ENCODE data around the gene CTBP2. TPM values are rescaled to one million over a fixed set of nuclear protein-coding genes. Genes with fewer than 3 reads are reported as not detected.

Gene CTBP2
- total RNA-seq, 1 donor from 2014 or later: 90.6 TPM

DNA sequence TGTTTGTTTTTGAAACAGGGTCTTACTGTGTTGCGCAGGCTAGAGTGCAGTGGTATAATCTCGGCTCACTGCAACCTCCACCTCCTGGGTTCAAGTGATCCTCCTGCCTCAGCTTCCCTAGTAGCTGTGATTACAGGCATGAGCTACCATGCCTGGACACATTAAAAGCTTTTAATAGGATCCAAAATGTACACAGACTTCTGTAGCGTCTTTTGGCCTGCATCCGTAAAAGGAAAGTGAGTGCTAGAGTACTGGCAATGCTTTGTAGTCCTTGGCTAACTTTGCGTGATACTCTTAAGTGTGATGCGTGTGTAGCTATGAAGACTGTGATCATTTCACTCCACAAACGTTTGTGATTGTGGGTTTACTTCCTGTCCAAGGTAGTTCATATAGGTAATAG lies 205.1 kb downstream of the CTBP2 start:
- Mint-ChIP-seq H3K36me3 (ENCODE audit: low read depth) (no peaks in the 10 kb centered on the region), H3K27me3 (ENCODE audit: low read depth) (no peaks in the 10 kb centered on the region), H3K4me1 (ENCODE audit: low read depth) (peaks cover 35% of the 10 kb centered on the region), H3K4me3 (ENCODE audit: unreplicated experiment) (no peak overlapping the region), H3K27ac (ENCODE audit: unreplicated experiment) (no peak overlapping the region), H3K9me3 (ENCODE audit: low read depth) (no peaks in the 10 kb centered on the region)
- TF ChIP-seq, protein P1, sequence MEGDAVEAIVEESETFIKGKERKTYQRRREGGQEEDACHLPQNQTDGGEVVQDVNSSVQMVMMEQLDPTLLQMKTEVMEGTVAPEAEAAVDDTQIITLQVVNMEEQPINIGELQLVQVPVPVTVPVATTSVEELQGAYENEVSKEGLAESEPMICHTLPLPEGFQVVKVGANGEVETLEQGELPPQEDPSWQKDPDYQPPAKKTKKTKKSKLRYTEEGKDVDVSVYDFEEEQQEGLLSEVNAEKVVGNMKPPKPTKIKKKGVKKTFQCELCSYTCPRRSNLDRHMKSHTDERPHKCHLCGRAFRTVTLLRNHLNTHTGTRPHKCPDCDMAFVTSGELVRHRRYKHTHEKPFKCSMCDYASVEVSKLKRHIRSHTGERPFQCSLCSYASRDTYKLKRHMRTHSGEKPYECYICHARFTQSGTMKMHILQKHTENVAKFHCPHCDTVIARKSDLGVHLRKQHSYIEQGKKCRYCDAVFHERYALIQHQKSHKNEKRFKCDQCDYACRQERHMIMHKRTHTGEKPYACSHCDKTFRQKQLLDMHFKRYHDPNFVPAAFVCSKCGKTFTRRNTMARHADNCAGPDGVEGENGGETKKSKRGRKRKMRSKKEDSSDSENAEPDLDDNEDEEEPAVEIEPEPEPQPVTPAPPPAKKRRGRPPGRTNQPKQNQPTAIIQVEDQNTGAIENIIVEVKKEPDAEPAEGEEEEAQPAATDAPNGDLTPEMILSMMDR (IDR thresholded peaks at IDR 0.05): no peak
- DNase-seq (ENCODE audit: low spot score): no peak

DNA sequence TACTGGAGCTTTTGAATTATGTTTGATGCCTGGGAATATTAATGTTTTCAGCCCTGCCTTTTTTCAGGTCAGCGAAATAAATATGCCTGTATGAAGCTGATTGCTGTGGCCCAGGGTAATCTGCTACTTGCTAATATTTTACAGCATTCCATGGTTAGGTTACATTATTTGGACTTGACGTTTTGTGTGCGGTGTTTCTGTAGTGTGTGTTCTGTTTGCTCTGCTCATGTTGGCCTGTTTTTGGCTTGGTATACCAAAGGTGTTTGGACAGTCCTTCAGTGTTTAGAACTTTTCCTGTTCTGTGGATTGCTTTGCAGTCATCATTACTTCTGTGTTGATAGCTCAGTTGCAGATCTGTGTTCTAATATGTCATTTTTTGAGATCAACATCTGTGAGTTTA lies 206.9 kb downstream of the CTBP2 start:
- no peaks in the 10 kb centered on the region for H3K9me3 Mint-ChIP-seq (ENCODE audit: low read depth)
- peaks cover 4% of the 10 kb centered on the region for H3K36me3 Mint-ChIP-seq (ENCODE audit: low read depth)
- no peaks in the 10 kb centered on the region for H3K27me3 Mint-ChIP-seq (ENCODE audit: low read depth)
- TF ChIP-seq, protein P1 (IDR thresholded peaks at IDR 0.05): no peak
- H3K27ac Mint-ChIP-seq (ENCODE audit: unreplicated experiment): no peak overlapping the region
- H3K4me1 Mint-ChIP-seq (ENCODE audit: low read depth): peaks cover 30% of the 10 kb centered on the region
- DNase-seq (ENCODE audit: low spot score): no peak
- no peak overlapping the region for H3K4me3 Mint-ChIP-seq (ENCODE audit: unreplicated experiment)

DNA sequence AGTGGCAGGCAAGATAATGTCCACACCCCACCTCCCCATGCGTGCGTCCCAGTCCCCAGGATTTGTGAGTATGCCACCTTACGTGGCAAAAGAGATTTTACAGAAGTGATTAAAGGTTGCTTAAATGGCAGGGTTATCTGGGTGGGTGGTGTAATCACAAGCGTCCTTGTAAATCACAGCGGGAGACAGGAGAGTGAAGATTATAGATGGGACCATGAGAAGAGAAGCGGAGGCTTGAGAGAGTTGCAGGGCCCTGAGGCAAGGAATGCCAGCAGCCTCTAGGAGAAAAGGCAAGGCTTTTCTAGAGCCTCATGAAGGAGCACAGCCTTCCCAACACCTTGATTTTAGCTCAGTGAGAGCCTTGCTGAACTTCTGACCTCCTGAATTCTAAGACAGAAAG lies 208.2 kb downstream of the CTBP2 start:
- no peak for DNase-seq (ENCODE audit: low spot score)
- Mint-ChIP-seq H3K4me1 (ENCODE audit: low read depth) (peaks cover 28% of the 10 kb centered on the region), H3K27ac (ENCODE audit: unreplicated experiment) (peak overlapping the region; percentile 27), H3K27me3 (ENCODE audit: low read depth) (no peaks in the 10 kb centered on the region), H3K36me3 (ENCODE audit: low read depth) (peaks cover 4% of the 10 kb centered on the region), H3K9me3 (ENCODE audit: low read depth) (no peaks in the 10 kb centered on the region), H3K4me3 (ENCODE audit: unreplicated experiment) (no peak overlapping the region)
- TF ChIP-seq, protein P1 (IDR thresholded peaks at IDR 0.05): no peak

DNA sequence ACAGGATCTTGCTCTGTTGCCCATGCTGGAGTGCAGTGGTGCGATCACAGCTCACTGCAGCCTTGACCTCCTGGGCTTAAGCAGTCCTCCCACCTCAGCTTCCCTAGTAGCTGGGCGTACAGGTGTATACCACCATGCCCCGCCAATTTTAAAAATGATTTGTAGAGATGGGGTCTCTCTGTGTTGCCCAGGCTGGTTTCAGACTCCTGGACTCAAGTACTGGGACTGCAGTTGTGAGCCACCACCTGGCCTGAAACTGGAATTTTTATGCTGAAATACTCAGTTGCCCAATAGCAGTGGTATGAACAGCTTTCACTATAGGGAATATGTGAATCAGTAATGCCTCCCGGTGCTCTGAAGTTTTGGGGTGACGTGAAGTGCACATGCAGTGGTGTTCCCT lies 210.8 kb downstream of the CTBP2 start:
- peaks cover 4% of the 10 kb centered on the region for H3K36me3 Mint-ChIP-seq (ENCODE audit: low read depth)
- H3K4me3 Mint-ChIP-seq (ENCODE audit: unreplicated experiment): no peak overlapping the region
- H3K4me1 Mint-ChIP-seq (ENCODE audit: low read depth): peaks cover 35% of the 10 kb centered on the region
- H3K27ac Mint-ChIP-seq (ENCODE audit: unreplicated experiment): no peak overlapping the region
- H3K27me3 Mint-ChIP-seq (ENCODE audit: low read depth): no peaks in the 10 kb centered on the region
- TF ChIP-seq, protein P1 (IDR thresholded peaks at IDR 0.05): no peak
- no peak for DNase-seq (ENCODE audit: low spot score)
- no peaks in the 10 kb centered on the region for H3K9me3 Mint-ChIP-seq (ENCODE audit: low read depth)

DNA sequence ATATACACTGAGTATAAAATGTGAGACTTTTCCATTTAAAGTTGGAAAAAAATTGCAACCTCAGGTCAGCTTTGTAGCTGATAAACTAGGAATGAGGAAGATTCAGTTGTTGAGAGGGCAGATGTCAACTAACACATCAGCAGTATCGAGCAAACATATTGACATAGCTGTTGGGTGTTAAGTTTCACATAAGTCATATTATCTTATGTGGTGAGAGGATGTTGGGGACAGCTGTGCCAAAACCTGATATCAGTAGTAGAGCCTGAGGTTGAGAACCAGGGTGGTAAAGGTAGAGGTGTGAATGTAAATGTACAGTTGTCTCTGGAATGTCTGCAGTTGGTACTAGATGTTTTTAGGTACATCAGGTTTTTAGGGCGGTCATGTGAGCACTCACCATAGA lies 213.4 kb downstream of the CTBP2 start:
- Mint-ChIP-seq H3K4me1 (ENCODE audit: low read depth) (peaks cover 53% of the 10 kb centered on the region), H3K27ac (ENCODE audit: unreplicated experiment) (no peak overlapping the region), H3K36me3 (ENCODE audit: low read depth) (peaks cover 7% of the 10 kb centered on the region), H3K4me3 (ENCODE audit: unreplicated experiment) (no peak overlapping the region), H3K27me3 (ENCODE audit: low read depth) (no peaks in the 10 kb centered on the region), H3K9me3 (ENCODE audit: low read depth) (no peaks in the 10 kb centered on the region)
- DNase-seq (ENCODE audit: low spot score): no peak
- TF ChIP-seq, protein P1 (IDR thresholded peaks at IDR 0.05): no peak
